B cell (primary cell): ENCODE measurements around the gene EPB41L3. TPM values are rescaled to one million over a fixed set of nuclear protein-coding genes. Genes with fewer than 3 reads are reported as not detected.

ENCODE experiments used
- ATAC-seq: fragments of 200-7000 bp; cut with Tn5 transposase; one replicate; pipeline ENCODE4 v1.10.0; 2021; ENCODE audit warnings: low read depth, mild to moderate bottlenecking, moderate number of reproducible peaks, moderate library complexity
- CTCF ChIA-PET: fragments of 350-600 bp; sonication (Branson Sonifier 250); formaldehyde crosslinking; loops from one replicate; lab custom pipeline; 2021; ENCODE audit warnings: antibody characterized with exemption, inconsistent platforms; lab: Charles Lee
- POLR2A ChIA-PET: fragments of 350-600 bp; sonication (Branson Sonifier 250); formaldehyde crosslinking; loops from one replicate; lab custom pipeline; 2021; ENCODE audit warnings: antibody characterized with exemption; lab: Charles Lee
- DNase-seq: peaks from one replicate; pipeline ENCODE4 v3.0.0; 2013
- H2AFZ ChIP-seq: 2 replicates; pipeline ENCODE4 v1.6.1; 2012; ENCODE audit warnings: mild to moderate bottlenecking, low read depth, low read length; ENCODE audit not compliant: insufficient read depth, poor library complexity, severe bottlenecking
- H3K27ac ChIP-seq, 2 donors: 1 replicate in 1 of 2; 2 replicates in 1 of 2; pipeline ENCODE4 v1.5.1; 2012 to 2013; ENCODE audit warnings: low read length in 2 of 2, mild to moderate bottlenecking in 2 of 2, moderate library complexity in 1 of 2
- H3K27me3 ChIP-seq, 4 experiments: fragments of 200-600 bp in 1 of 4; sonication (generic) in 1 of 4; replicated peaks in 1 of 4; 1 replicate in 2 of 4; 2 replicates in 2 of 4; pipeline versions ENCODE4 v1.6.1 to v1.7.0; 2013 to 2016; ENCODE audit warnings: low read length in 3 of 4, mild to moderate bottlenecking in 2 of 4, mixed read lengths in 1 of 4, moderate library complexity in 1 of 4; ENCODE audit not compliant: insufficient read depth in 4 of 4, control insufficient read depth in 3 of 4; ENCODE audit errors: control extremely low read depth in 1 of 4
- H3K36me3 ChIP-seq, 2 experiments: replicated peaks in 1 of 2; 1 replicate in 1 of 2; 2 replicates in 1 of 2; pipeline versions ENCODE4 v1.6.1 to v1.7.1; 2013; ENCODE audit warnings: low read length in 1 of 2; ENCODE audit not compliant: insufficient read depth in 2 of 2, control insufficient read depth in 1 of 2; ENCODE audit errors: control extremely low read depth in 1 of 2, extremely low read depth in 1 of 2
- H3K4me1 ChIP-seq, 2 donors: fragments of 200-600 bp in 1 of 2; sonication (generic) in 1 of 2; 1 replicate in 1 of 2; 2 replicates in 1 of 2; pipeline versions ENCODE4 v1.5.1 to v1.6.1; 2013 to 2017; ENCODE audit warnings: low read length in 2 of 2; ENCODE audit not compliant: control insufficient read depth in 2 of 2, insufficient read depth in 2 of 2
- H3K4me2 ChIP-seq: replicated peaks from 2 replicates; pipeline ENCODE3; 2012; ENCODE audit warnings: mild to moderate bottlenecking, low read depth, low read length; ENCODE audit not compliant: poor library complexity, severe bottlenecking
- H3K4me3 ChIP-seq, 5 experiments: fragments of 200-600 bp in 1 of 5; sonication (generic) in 1 of 5; 1 replicate in 3 of 5; 2 replicates in 2 of 5; pipeline versions ENCODE4 v1.5.1 to v1.7.0; 2011 to 2016; ENCODE audit warnings: low read length in 4 of 5, mild to moderate bottlenecking in 4 of 5, low read depth in 2 of 5, control low read depth in 1 of 5, moderate library complexity in 1 of 5; ENCODE audit not compliant: insufficient read depth in 1 of 5; ENCODE audit errors: control extremely low read depth in 1 of 5, extremely low read depth in 1 of 5
- H3K79me2 ChIP-seq: fragments of 200-600 bp; sonication (generic); one replicate; pipeline ENCODE4 v1.6.0; 2016; ENCODE audit warnings: low read length; ENCODE audit not compliant: control insufficient read depth, insufficient read depth
- H3K9ac ChIP-seq: fragments of 200-600 bp; sonication (generic); 2 replicates; pipeline ENCODE4 v1.6.1; 2017; ENCODE audit warnings: mild to moderate bottlenecking, low read length, moderate library complexity
- H3K9me3 ChIP-seq, 3 donors: one replicate each; pipeline versions ENCODE4 v1.6.1 to v1.7.1; 2013; ENCODE audit warnings: low read length in 2 of 3; ENCODE audit not compliant: control insufficient read depth in 2 of 3, insufficient read depth in 1 of 3; ENCODE audit errors: control extremely low read depth in 1 of 3
- H4K20me1 ChIP-seq: 2 replicates; pipeline ENCODE4 v1.6.0; 2012; ENCODE audit warnings: mild to moderate bottlenecking, low read length; ENCODE audit not compliant: insufficient read depth, control insufficient read depth, poor library complexity, severe bottlenecking
- H3K27ac Mint-ChIP-seq: one replicate; pipeline ENCODE4 v1.8.0; 2021; ENCODE audit warnings: mixed read lengths
- H3K27me3 Mint-ChIP-seq: one replicate; pipeline ENCODE4 v1.8.0; 2021; ENCODE audit warnings: mixed read lengths
- H3K4me1 Mint-ChIP-seq: one replicate; pipeline ENCODE4 v1.8.0; 2021; ENCODE audit warnings: mixed read lengths
- H3K4me3 Mint-ChIP-seq: one replicate; pipeline ENCODE4 v1.8.0; 2021; ENCODE audit warnings: mixed read lengths
- H3K9me3 Mint-ChIP-seq: one replicate; pipeline ENCODE4 v1.8.0; 2022; ENCODE audit warnings: mixed read lengths; ENCODE audit not compliant: insufficient read depth
- EZH2 ChIP-seq: IDR thresholded peaks from 2 replicates; pipeline ENCODE4 v1.6.1; 2012; ENCODE audit warnings: borderline replicate concordance, low read depth, mild to moderate bottlenecking, moderate library complexity, low read length; ENCODE audit not compliant: insufficient read depth, poor library complexity, severe bottlenecking
- WGBS: methylation state at CpG from one replicate; pipeline ENCODE4 v1.1.5; 2013; ENCODE audit warnings: missing lambda C conversion rate; ENCODE audit not compliant: insufficient coverage; 5-methylcytosine and 5-hydroxymethylcytosine counted together
- intact Hi-C: fragments of 100-400 bp; cut with micrococcal nuclease; formaldehyde crosslinking; loops from one replicate; pipeline ENCODE4 v1.10.0; 2022
- polyA plus RNA-seq: library from polyadenylated mRNA; depleted of rRNA; stranded (reverse); fragments of >200 nt; gene quantifications from 2 replicates; pipeline ENCODE4 v1.2.3, GENCODE V29; 2012
- total RNA-seq, 2 donors: library from RNA; stranded (reverse); fragments of 120-200 nt in 1 of 2; gene quantifications; 1 replicate in 1 of 2; 2 replicates in 1 of 2; pipeline versions ENCODE4 v1.2.3 to v1.2.4, GENCODE V29; 2013 to 2022
- TF ChIP-seq, protein P1 (sequence below): fragments of 200-600 bp; IDR thresholded peaks from one replicate; pipeline ENCODE4 v1.8.0; 2022; ENCODE audit warnings: antibody characterized with exemption, mild to moderate bottlenecking

EPB41L3 gene
- total and polyA plus RNA-seq, 2 donors (not counting 1 experiment from before 2014, with no cell fraction given): 0.57 to 0.58 TPM

DNA sequence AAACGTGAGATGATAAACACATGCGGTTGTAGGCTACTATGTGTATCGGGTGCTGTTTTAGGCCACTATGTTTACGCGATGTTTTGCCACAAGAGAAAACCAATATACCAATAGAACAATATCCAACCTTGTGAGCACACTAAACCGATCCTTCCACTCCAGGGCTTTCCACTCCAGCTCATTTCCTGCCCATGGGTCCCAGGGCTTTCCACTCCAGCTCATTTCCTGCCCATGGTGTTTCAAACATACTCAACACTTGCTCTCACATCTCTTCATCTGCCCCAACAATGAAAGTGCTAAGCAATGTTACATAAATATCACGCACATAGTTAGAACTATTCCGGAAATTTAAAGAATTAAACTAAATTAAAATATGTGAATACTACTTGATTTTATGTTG lies 80.0 kb downstream of the EPB41L3 start:
- POLR2A ChIA-PET: no interaction called here

DNA sequence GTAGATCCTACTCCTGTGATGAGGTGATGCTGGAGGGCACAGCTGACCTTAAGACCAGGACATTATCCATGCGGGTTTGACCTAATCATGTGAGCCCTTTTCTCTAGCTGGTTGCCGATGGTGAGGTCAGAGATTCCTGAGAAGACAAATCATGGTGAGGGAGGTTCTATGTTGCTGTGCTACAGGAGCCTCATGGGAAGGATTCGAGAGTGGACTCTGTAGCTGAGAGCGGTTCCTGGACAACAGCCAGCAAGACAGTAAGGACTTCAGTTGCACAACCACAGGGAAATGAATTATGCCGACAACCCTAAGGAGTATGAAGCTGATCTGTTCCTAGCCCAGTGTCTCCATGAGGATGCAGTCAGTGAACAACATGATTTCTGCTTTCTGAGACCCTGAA lies 80.4 kb downstream of the EPB41L3 start:
- no peaks in the 10 kb centered on the region for H3K79me2 ChIP-seq
- H3K36me3 ChIP-seq: no peaks in the 10 kb centered on the region
- ChIA-PET POLR2A (no interaction called here), CTCF (no interaction called here)
- H3K4me3 ChIP-seq: no peak overlapping the region
- H3K4me2 ChIP-seq: no peak overlapping the region
- H3K9ac ChIP-seq: no peak overlapping the region
- H4K20me1 ChIP-seq: no peaks in the 10 kb centered on the region
- TF ChIP-seq, protein P1, sequence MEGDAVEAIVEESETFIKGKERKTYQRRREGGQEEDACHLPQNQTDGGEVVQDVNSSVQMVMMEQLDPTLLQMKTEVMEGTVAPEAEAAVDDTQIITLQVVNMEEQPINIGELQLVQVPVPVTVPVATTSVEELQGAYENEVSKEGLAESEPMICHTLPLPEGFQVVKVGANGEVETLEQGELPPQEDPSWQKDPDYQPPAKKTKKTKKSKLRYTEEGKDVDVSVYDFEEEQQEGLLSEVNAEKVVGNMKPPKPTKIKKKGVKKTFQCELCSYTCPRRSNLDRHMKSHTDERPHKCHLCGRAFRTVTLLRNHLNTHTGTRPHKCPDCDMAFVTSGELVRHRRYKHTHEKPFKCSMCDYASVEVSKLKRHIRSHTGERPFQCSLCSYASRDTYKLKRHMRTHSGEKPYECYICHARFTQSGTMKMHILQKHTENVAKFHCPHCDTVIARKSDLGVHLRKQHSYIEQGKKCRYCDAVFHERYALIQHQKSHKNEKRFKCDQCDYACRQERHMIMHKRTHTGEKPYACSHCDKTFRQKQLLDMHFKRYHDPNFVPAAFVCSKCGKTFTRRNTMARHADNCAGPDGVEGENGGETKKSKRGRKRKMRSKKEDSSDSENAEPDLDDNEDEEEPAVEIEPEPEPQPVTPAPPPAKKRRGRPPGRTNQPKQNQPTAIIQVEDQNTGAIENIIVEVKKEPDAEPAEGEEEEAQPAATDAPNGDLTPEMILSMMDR: no peak
- no peak for TF ChIP-seq EZH2
- Mint-ChIP-seq H3K4me3 (no peak overlapping the region), H3K4me1 (no peaks in the 10 kb centered on the region), H3K9me3 (no peaks in the 10 kb centered on the region), H3K27ac (no peak overlapping the region), H3K27me3 (peaks cover 32% of the 10 kb centered on the region)
- H2AFZ ChIP-seq: no peak overlapping the region
- no peak overlapping the region for H3K27ac ChIP-seq
- WGBS: 96% methylated on average over 5 of the region's 5 CpGs
- H3K9me3 ChIP-seq: no peaks in the 10 kb centered on the region
- ATAC-seq: no peak
- no peak for DNase-seq
- no peaks in the 10 kb centered on the region for H3K27me3 ChIP-seq
- intact Hi-C loops: no loop called here
- no peaks in the 10 kb centered on the region for H3K4me1 ChIP-seq

More for the DNA sequence above, 80.0 kb downstream of the EPB41L3 start:
- Histone ChIP-seq H3K9ac (no peak overlapping the region), H3K27ac (no peak overlapping the region), H3K4me2 (no peak overlapping the region), H3K9me3 (no peaks in the 10 kb centered on the region), H3K27me3 (no peaks in the 10 kb centered on the region), H3K4me3 (no peak overlapping the region), H3K79me2 (no peaks in the 10 kb centered on the region), H3K36me3 (no peaks in the 10 kb centered on the region), H3K4me1 (no peaks in the 10 kb centered on the region), H2AFZ (no peak overlapping the region), H4K20me1 (no peaks in the 10 kb centered on the region)
- CTCF ChIA-PET: no interaction called here
- Mint-ChIP-seq H3K9me3 (no peaks in the 10 kb centered on the region), H3K4me1 (no peaks in the 10 kb centered on the region), H3K4me3 (no peak overlapping the region), H3K27ac (no peak overlapping the region), H3K27me3 (peaks cover 32% of the 10 kb centered on the region)
- 95% methylated on average over 6 of the region's 8 CpGs for WGBS
- ATAC-seq (no peak), DNase-seq (no peak)
- intact Hi-C loops: no loop called here
- no peak for TF ChIP-seq EZH2
- TF ChIP-seq, protein P1: no peak
